ENCODE data around the gene PIP5K1B.

The PIP5K1B gene

DNA sequence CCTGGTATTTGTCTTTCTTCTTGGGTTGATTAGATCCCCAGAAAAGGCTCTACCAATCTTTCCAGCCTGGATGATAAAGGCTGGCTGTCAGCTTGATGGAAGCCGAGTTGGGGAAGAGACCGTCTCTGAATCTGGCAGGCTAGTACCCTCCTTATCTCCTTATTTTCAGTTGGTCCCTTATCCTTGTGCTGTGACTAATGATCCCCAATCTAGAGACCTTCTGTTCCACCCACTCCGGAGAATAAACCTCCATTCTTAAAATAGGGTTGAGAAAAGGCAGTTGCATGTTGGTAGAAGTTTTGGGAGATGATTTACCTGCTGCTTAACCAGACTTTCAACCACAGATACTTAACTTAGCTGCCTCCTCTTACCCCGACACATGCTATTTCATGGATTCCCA is 256.5 kb downstream of the PIP5K1B start:
- H3K4me1 Mint-ChIP-seq = no peaks in the 10 kb centered on the region
- H3K27me3 Mint-ChIP-seq = peaks cover 12% of the 10 kb centered on the region
- H3K27ac Mint-ChIP-seq (ENCODE audit: low read depth) = no peak overlapping the region
- H3K9me3 Mint-ChIP-seq = no peaks in the 10 kb centered on the region
- DNase-seq (ENCODE audit: low spot score in 2 of 2) = no peak
- H3K4me3 Mint-ChIP-seq = no peak overlapping the region
- H3K36me3 Mint-ChIP-seq (ENCODE audit: insufficient read depth) = peaks cover 1% of the 10 kb centered on the region
- no peak for ATAC-seq (replicated peaks; ENCODE audit: extremely low read depth, poor library complexity, severe bottlenecking)

DNA sequence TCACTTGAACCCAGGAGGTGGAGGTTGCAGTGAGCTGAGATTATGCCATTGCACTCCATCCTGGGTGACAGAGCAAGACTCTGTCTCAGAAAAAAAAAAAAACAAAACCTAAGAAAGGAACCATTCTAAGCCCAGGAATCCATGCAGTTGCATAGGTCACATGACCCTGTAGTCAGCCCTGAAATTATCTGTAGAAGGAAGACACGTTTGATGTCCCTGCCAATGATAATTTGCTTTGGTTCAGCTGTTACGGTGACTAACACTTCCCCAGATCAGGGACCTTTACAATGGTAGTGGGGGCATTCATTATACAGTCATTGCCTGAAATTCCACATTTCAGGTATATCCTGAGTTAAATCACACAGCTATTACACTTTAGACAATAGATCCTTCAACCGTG is 258.4 kb downstream of the PIP5K1B start:
- Mint-ChIP-seq H3K4me1 (no peaks in the 10 kb centered on the region), H3K9me3 (no peaks in the 10 kb centered on the region), H3K36me3 (ENCODE audit: insufficient read depth) (no peaks in the 10 kb centered on the region), H3K27me3 (peaks cover 12% of the 10 kb centered on the region), H3K27ac (ENCODE audit: low read depth) (no peak overlapping the region), H3K4me3 (no peak overlapping the region)
- DNase-seq (ENCODE audit: low spot score in 2 of 2) = no peak
- no peak for ATAC-seq (replicated peaks; ENCODE audit: extremely low read depth, poor library complexity, severe bottlenecking)

DNA sequence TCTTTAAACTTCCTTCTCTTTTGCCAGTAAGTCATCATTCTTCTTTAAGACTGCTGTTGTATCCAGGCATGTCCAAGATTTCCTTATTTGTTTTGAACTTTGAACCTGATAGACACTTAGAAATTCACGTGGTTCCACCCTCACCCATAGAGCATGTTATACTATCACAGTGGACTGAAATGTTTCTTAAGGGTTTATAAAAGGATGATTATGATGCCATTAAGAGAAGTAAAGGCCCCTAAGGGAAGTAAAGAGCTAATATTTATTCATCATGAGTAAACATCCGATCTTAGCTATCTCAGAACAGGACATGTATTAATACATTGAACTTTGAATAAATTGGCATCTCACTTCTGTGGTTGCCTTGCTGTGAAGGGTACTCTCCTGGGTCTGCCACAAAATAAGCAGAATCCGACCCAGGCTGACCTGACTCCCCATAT is 259.1 kb downstream of the PIP5K1B start:
- DNase-seq (ENCODE audit: low spot score in 2 of 2) (no peak), ATAC-seq (replicated peaks; ENCODE audit: extremely low read depth, poor library complexity, severe bottlenecking) (no peak)
- no peaks in the 10 kb centered on the region for H3K36me3 Mint-ChIP-seq (ENCODE audit: insufficient read depth)
- no peaks in the 10 kb centered on the region for H3K9me3 Mint-ChIP-seq
- H3K4me1 Mint-ChIP-seq = no peaks in the 10 kb centered on the region
- peaks cover 12% of the 10 kb centered on the region for H3K27me3 Mint-ChIP-seq
- H3K4me3 Mint-ChIP-seq = no peak overlapping the region
- H3K27ac Mint-ChIP-seq (ENCODE audit: low read depth) = no peak overlapping the region

DNA sequence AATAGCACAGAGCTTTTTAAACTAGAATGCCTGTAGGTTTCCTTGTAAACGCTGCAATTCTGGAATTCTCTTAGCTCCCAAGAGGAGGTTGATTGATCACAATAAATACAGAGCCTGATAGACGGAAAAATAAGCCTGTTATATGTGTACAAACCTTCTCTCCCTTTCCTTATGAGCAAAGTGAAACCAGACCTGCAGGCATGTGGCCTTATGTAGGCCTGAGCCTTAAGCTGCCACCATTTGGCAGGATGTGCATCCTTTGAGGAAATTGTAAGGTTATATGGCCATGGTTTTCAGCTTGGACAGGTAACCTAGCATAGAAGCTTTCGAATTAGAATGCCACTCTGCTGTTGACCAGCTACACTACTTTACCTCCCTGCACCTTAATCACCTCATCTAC is 259.7 kb downstream of the PIP5K1B start:
- H3K27ac Mint-ChIP-seq (ENCODE audit: low read depth) = no peak overlapping the region
- H3K9me3 Mint-ChIP-seq = no peaks in the 10 kb centered on the region
- ATAC-seq (replicated peaks; ENCODE audit: extremely low read depth, poor library complexity, severe bottlenecking) = no peak
- H3K4me3 Mint-ChIP-seq = no peak overlapping the region
- no peaks in the 10 kb centered on the region for H3K36me3 Mint-ChIP-seq (ENCODE audit: insufficient read depth)
- H3K4me1 Mint-ChIP-seq = no peaks in the 10 kb centered on the region
- H3K27me3 Mint-ChIP-seq = peaks cover 11% of the 10 kb centered on the region
- no peak for DNase-seq (ENCODE audit: low spot score in 2 of 2)

DNA sequence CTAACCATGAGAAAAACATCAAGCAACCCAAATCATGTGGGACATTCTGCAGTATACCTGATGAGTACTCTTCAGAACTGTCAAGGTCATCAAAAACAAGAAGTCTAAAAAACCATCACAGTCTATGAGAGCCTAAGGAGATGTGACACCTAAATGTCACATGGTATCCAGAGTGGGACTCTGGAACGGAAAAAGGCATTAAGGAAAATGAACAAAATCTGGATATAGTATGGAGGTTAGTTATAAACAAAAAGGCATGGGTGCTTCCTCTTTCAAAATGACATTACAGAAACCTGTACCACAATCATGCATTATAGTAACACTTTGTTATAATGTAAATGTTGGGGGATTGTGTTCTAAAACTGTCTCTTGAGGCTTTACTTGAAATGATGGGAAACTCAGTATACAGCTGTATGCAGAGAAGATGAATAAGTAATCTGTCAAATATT is 261.5 kb downstream of the PIP5K1B start:
- no peak overlapping the region for H3K4me3 Mint-ChIP-seq
- ATAC-seq (replicated peaks; ENCODE audit: extremely low read depth, poor library complexity, severe bottlenecking) (no peak), DNase-seq (ENCODE audit: low spot score in 2 of 2) (no peak)
- no peaks in the 10 kb centered on the region for H3K9me3 Mint-ChIP-seq
- no peaks in the 10 kb centered on the region for H3K36me3 Mint-ChIP-seq (ENCODE audit: insufficient read depth)
- no peak overlapping the region for H3K27ac Mint-ChIP-seq (ENCODE audit: low read depth)
- H3K4me1 Mint-ChIP-seq = no peaks in the 10 kb centered on the region
- H3K27me3 Mint-ChIP-seq = no peaks in the 10 kb centered on the region

DNA sequence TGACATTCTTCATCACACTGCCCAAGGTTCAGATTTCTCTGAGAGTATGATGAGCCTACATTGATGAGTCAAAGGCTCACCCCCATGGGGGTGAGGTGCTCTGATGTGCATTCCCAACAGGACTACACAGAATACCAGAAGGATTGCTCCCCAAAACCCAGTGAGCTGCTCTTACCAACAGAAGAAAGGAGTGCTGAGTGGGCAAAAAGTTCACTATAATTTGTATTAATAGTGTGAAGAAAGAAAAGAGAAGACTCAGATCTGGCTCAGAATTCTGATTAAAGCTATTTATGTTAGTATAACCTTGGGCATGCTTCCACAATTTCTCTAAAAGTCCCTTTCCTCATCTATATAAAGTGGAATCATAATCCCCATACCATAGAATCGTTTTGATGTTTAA is 262.8 kb downstream of the PIP5K1B start:
- no peaks in the 10 kb centered on the region for H3K36me3 Mint-ChIP-seq (ENCODE audit: insufficient read depth)
- H3K27me3 Mint-ChIP-seq = no peaks in the 10 kb centered on the region
- no peaks in the 10 kb centered on the region for H3K4me1 Mint-ChIP-seq

DNA sequence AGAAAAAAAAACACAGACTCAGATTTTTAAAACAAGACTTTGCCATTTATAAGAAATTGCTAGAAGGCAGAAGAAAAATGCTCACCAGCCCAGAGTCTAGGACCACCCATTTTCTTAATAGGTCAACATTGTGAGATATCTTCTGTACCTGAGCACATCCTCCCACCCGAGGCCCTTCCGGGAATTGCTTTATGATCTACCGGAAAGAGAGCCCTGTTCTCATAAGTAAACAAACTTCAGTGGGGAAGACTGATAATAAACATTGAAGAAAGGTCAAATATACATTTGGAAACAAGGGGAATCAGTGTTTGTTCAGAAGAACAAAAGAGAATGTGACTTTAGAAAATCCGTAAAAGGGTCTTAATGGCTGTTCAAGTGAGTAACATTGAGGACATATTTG is 264.5 kb downstream of the PIP5K1B start:
- H3K9me3 Mint-ChIP-seq = no peaks in the 10 kb centered on the region
- H3K4me3 Mint-ChIP-seq = no peak overlapping the region
- no peaks in the 10 kb centered on the region for H3K27me3 Mint-ChIP-seq
- no peaks in the 10 kb centered on the region for H3K36me3 Mint-ChIP-seq (ENCODE audit: insufficient read depth)
- H3K4me1 Mint-ChIP-seq = peaks cover 5% of the 10 kb centered on the region
- no peak overlapping the region for H3K27ac Mint-ChIP-seq (ENCODE audit: low read depth)
- ATAC-seq (replicated peaks; ENCODE audit: extremely low read depth, poor library complexity, severe bottlenecking) (no peak), DNase-seq (ENCODE audit: low spot score in 2 of 2) (no peak)

More for the DNA sequence above, 262.8 kb downstream of the PIP5K1B start:
- H3K4me3 Mint-ChIP-seq = no peak overlapping the region
- no peak overlapping the region for H3K27ac Mint-ChIP-seq (ENCODE audit: low read depth)
- ATAC-seq (replicated peaks; ENCODE audit: extremely low read depth, poor library complexity, severe bottlenecking) (no peak), DNase-seq (ENCODE audit: low spot score in 2 of 2) (no peak)
- H3K9me3 Mint-ChIP-seq = no peaks in the 10 kb centered on the region

DNA sequence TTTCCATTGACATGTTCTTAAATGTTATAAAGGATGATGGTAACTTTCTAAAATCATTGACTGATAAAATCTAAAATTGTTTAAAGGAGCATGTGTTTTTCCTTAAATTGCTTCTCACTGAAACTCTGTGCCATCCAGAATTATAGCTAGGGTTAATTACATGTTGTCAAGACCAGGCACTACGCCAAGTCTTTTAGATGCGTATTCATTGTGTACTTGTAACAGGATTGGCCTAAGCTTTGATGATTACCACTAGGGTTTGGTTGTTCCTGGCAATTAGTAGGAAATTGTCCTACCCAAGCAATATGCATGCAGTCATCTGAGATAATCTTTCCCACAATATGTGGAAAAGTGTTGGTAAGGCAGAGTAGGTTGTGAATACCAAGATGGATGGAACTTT is 265.1 kb downstream of the PIP5K1B start:
- H3K27me3 Mint-ChIP-seq = no peaks in the 10 kb centered on the region
- no peak overlapping the region for H3K27ac Mint-ChIP-seq (ENCODE audit: low read depth)
- H3K9me3 Mint-ChIP-seq = no peaks in the 10 kb centered on the region
- DNase-seq (ENCODE audit: low spot score in 2 of 2) = no peak
- H3K36me3 Mint-ChIP-seq (ENCODE audit: insufficient read depth) = no peaks in the 10 kb centered on the region
- H3K4me3 Mint-ChIP-seq = no peak overlapping the region
- ATAC-seq (replicated peaks; ENCODE audit: extremely low read depth, poor library complexity, severe bottlenecking) = no peak
- H3K4me1 Mint-ChIP-seq = peaks cover 5% of the 10 kb centered on the region

DNA sequence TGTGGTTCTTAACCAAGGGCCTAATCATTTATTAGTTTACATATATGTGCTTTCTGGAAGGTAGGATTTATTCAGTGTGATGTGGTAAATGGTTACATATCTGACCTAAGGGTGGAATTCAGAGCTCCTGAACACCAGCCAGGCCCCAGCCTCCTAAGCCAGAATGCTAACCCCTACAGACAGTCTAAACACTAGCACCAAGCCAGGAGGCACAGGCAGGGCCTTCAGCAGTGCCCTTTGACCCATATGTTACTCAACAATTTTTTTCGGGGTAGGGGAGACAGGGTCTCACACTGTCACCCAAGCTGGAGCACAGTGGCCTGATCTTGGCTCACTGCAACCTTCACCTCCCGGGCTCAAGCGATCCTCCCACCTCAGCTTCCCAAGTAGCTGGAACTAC is 268.6 kb downstream of the PIP5K1B start:
- Mint-ChIP-seq H3K9me3 (no peaks in the 10 kb centered on the region), H3K36me3 (ENCODE audit: insufficient read depth) (no peaks in the 10 kb centered on the region), H3K4me1 (peaks cover 5% of the 10 kb centered on the region), H3K27ac (ENCODE audit: low read depth) (no peak overlapping the region), H3K4me3 (no peak overlapping the region), H3K27me3 (no peaks in the 10 kb centered on the region)
- ATAC-seq (replicated peaks; ENCODE audit: extremely low read depth, poor library complexity, severe bottlenecking) (no peak), DNase-seq (ENCODE audit: low spot score in 2 of 2) (no peak)

DNA sequence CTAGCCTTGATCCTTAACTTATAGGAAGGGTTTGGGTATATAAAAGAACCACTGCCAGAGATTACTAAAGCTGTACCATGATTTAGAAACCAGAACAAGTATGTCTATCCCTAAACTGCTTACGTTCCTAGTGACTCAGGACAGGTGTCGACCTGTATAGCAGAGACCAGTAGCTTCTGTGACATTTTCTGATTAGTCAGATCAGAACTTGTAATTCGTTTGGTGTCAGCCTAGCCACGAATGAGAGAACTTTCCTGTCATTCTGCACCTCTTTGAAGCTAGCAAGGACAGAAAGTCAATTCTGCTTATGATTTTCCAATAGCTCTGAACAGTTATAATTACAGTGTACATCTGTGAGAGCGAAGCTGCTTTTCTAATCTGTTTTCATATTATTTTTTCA is 269.4 kb downstream of the PIP5K1B start:
- ATAC-seq (replicated peaks; ENCODE audit: extremely low read depth, poor library complexity, severe bottlenecking) (no peak), DNase-seq (ENCODE audit: low spot score in 2 of 2) (no peak)
- Mint-ChIP-seq H3K27me3 (no peaks in the 10 kb centered on the region), H3K9me3 (no peaks in the 10 kb centered on the region), H3K27ac (ENCODE audit: low read depth) (no peak overlapping the region), H3K4me3 (no peak overlapping the region), H3K36me3 (ENCODE audit: insufficient read depth) (no peaks in the 10 kb centered on the region), H3K4me1 (peaks cover 7% of the 10 kb centered on the region)

DNA sequence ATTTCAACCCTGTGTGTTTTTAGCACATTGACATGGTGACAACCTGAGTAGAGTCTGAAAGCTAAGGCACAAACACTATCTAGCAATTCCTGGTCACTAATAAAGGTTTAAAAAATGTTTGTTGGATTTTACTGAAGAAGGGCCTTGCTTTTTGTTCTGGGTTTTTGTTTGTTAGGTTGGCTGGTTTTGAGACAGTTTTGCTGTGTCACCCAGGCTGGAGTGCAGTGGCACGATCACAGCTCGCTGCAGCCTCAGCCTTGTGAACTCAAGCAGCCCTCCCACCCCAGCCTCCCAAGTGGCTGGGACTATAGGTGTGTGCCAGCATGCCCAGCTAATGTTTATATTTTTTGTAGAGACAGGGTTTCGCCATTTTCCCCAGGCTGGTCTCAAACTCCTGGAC is 269.9 kb downstream of the PIP5K1B start:
- Mint-ChIP-seq H3K27me3 (no peaks in the 10 kb centered on the region), H3K4me1 (peaks cover 12% of the 10 kb centered on the region), H3K4me3 (no peak overlapping the region), H3K9me3 (no peaks in the 10 kb centered on the region), H3K27ac (ENCODE audit: low read depth) (no peak overlapping the region), H3K36me3 (ENCODE audit: insufficient read depth) (no peaks in the 10 kb centered on the region)
- ATAC-seq (replicated peaks; ENCODE audit: extremely low read depth, poor library complexity, severe bottlenecking) = no peak
- DNase-seq (ENCODE audit: low spot score in 2 of 2) = no peak

DNA sequence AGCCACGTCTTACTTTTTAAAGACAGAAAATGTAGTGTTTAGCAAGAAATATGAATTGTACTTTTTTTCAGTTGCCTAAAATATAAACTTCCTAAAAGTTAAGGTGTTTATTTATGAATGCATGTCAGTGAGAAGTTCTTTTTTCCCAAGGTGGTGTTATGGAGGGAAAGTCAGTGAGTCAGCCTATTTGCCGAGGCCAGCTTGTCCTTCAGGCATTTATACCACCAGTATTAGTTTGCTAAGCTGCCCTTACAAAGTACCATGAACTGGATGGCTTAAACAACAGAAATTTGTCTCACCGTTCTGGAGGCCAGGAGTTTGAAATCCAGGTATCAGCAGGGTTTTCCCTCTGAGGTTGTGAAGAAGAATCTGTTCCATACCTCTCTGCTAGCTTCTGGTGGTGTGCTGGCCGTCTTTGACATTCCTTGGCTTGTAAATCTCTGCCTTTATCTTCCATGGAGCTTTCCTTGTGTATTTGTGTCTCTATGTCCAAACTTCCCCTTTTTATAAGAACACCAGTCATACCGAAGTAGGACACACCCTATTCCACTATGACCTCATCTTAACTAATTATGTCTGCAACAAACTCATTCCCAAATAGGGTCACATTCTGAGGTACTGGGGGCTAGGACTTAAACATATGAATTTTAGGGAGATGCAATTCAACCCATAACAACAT is 270.5 kb downstream of the PIP5K1B start:
- H3K4me3 Mint-ChIP-seq = no peak overlapping the region
- H3K36me3 Mint-ChIP-seq (ENCODE audit: insufficient read depth) = no peaks in the 10 kb centered on the region
- H3K27me3 Mint-ChIP-seq = no peaks in the 10 kb centered on the region
- no peak overlapping the region for H3K27ac Mint-ChIP-seq (ENCODE audit: low read depth)
- DNase-seq (ENCODE audit: low spot score in 2 of 2) (no peak), ATAC-seq (replicated peaks; ENCODE audit: extremely low read depth, poor library complexity, severe bottlenecking) (no peak)
- H3K4me1 Mint-ChIP-seq = peaks cover 12% of the 10 kb centered on the region
- H3K9me3 Mint-ChIP-seq = no peaks in the 10 kb centered on the region

DNA sequence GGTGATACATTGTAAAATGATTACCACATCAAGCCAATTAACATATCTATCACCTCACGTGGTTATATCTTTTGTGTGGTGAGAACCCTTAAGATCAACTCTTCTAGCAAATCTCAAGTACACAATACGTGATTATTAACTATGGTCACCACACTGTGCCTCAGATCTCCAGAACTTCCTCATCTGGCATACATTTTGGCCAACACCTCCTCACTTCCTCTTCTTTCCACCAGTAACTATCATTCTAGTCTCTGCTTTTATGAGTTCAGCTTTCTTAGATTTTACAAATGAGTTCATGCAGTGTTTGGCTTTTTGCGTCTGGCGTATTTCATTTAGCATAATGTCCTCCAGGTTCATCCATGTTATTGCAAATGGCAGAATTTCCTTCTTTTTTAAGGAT is 273.0 kb downstream of the PIP5K1B start:
- Mint-ChIP-seq H3K36me3 (ENCODE audit: insufficient read depth) (no peaks in the 10 kb centered on the region), H3K27ac (ENCODE audit: low read depth) (no peak overlapping the region), H3K27me3 (no peaks in the 10 kb centered on the region), H3K9me3 (no peaks in the 10 kb centered on the region), H3K4me1 (peaks cover 17% of the 10 kb centered on the region), H3K4me3 (no peak overlapping the region)
- ATAC-seq (replicated peaks; ENCODE audit: extremely low read depth, poor library complexity, severe bottlenecking) = no peak
- DNase-seq (ENCODE audit: low spot score in 2 of 2) = no peak

Data from central memory CD8-positive, alpha-beta T cell (primary cell).